ENCODE measurements around the gene NATD1. TPM values are rescaled to one million over a fixed set of nuclear protein-coding genes. Genes with fewer than 3 reads are reported as not detected.

NATD1 gene
- total and polyA plus RNA-seq, 12 donors = 1.8 to 18.7 (median 10.3) TPM

DNA sequence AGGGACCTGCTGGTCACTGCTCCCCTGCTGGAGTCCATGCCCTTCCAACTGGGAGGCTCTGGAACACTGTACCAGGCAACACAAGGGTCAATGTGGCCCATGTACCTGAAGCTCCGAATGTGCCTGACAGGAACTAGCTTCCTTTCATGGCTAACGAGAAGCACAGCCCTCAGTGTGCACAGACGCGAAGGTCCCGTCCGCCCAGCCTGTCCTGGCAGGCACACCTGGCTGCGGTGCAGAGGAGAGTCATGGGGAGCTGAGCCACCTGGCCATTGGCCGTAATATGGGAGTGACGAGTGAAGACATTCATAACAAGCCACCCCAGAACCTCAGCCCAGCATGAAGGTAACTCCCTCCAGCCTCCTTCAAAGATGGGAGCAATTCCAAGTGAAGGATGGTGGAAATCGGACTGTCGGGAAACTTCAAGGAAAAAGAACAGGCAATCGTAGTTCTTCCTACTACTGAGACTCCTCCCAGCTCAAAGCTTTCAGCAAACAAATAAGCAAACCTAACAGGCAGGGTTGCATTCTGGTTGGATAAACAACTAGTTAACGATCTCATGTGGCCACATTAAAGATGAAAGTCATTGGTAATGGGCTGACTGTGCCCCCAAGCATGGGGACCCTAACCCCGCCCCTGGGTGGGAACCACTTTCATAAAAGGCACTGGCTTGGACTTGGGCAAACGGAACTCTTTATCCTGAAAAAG lies 52.5 kb downstream of the NATD1 start:
- no peak overlapping the region for H3K4me3 ChIP-seq
- no peaks in the 10 kb centered on the region for H3K9me3 ChIP-seq (replicated peaks in 1 of 3)
- H3K4me1 ChIP-seq (replicated peaks in 1 of 2) = peaks cover 0 to 4% of the 10 kb centered on the region in 2 donors
- intact Hi-C loops (cut with DNase I) = no loop called here
- peak overlapping the region in 1 of 5 donors; percentile 14 for H3K27ac ChIP-seq
- DNase-seq = no peak
- H3K27me3 ChIP-seq = no peaks in the 10 kb centered on the region
- TF ChIP-seq POLR2A (IDR thresholded peaks at IDR 0.05) = no peak
- TF ChIP-seq, protein P1, sequence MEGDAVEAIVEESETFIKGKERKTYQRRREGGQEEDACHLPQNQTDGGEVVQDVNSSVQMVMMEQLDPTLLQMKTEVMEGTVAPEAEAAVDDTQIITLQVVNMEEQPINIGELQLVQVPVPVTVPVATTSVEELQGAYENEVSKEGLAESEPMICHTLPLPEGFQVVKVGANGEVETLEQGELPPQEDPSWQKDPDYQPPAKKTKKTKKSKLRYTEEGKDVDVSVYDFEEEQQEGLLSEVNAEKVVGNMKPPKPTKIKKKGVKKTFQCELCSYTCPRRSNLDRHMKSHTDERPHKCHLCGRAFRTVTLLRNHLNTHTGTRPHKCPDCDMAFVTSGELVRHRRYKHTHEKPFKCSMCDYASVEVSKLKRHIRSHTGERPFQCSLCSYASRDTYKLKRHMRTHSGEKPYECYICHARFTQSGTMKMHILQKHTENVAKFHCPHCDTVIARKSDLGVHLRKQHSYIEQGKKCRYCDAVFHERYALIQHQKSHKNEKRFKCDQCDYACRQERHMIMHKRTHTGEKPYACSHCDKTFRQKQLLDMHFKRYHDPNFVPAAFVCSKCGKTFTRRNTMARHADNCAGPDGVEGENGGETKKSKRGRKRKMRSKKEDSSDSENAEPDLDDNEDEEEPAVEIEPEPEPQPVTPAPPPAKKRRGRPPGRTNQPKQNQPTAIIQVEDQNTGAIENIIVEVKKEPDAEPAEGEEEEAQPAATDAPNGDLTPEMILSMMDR (IDR thresholded peaks at IDR 0.05) = no peak
- whole genome bisulfite sequencing, 4 donors = 77 to 88% (median 86%) methylated on average over 12 to 15 of the region's 15 CpGs
- peaks cover 0 to 18% of the 10 kb centered on the region in 2 donors for H3K36me3 ChIP-seq (replicated peaks in 1 of 2)

DNA sequence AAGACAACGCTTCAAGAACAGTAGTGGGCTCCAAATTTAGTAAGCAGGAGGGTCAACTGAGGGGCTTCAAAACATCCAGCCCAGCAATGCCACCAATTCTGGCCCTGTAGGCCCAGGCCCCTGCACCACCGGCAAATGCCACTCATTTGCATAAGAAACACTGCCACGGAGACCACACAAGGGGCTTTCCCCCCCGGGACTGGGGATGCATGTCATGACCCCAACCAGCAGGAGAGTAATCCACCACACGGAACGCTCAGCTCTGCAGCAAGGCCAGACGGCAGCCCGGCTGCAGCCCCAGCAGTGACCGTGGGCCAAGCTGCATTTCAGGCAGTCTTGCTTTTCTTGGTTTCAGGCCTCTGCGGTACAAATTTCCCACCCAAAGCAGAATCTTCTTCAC lies 53.4 kb downstream of the NATD1 start:
- no peak for TF ChIP-seq POLR2A (IDR thresholded peaks at IDR 0.05)
- TF ChIP-seq, protein P1 (IDR thresholded peaks at IDR 0.05) = no peak
- no peaks in the 10 kb centered on the region for H3K9me3 ChIP-seq (replicated peaks in 1 of 3)
- peaks cover 0 to 18% of the 10 kb centered on the region in 2 donors for H3K36me3 ChIP-seq (replicated peaks in 1 of 2)
- peaks cover 0 to 4% of the 10 kb centered on the region in 2 donors for H3K4me1 ChIP-seq (replicated peaks in 1 of 2)
- intact Hi-C loops (cut with DNase I) = no loop called here
- 62 to 74% (median 72%) methylated on average over 8 to 10 of the region's 10 CpGs for WGBS, 4 donors
- no peak overlapping the region for H3K27ac ChIP-seq
- H3K4me3 ChIP-seq = no peak overlapping the region
- no peaks in the 10 kb centered on the region for H3K27me3 ChIP-seq
- DNase-seq = no peak

DNA sequence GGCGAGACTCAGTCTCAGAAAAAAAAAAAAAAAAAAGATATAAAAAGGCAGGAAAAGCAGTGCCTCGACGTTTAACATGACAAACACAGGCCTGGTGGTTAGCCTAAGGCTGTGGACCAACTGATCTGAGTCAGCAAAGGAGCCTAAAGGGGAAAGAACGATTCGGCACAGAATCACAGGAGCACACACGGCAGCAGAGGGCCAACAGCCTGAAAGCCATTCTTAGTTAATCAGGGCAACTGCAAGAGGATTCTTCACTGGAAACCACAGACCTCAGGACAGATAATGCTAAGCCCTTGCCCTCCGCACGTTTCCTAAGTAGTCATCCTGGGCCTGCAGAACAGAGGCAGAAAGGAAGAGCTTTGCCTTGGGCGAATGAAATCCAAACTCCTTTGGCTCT lies 53.9 kb downstream of the NATD1 start:
- 38 to 65% (median 64%) methylated on average over 6 to 9 of the region's 9 CpGs for WGBS, 4 donors
- Histone ChIP-seq H3K4me3 (no peak overlapping the region), H3K36me3 (replicated peaks in 1 of 2) (peaks cover 0 to 18% of the 10 kb centered on the region in 2 donors), H3K27me3 (no peaks in the 10 kb centered on the region), H3K27ac (no peak overlapping the region), H3K4me1 (replicated peaks in 1 of 2) (peaks cover 0 to 7% of the 10 kb centered on the region in 2 donors), H3K9me3 (replicated peaks in 1 of 3) (no peaks in the 10 kb centered on the region)
- TF ChIP-seq, protein P1 (IDR thresholded peaks at IDR 0.05) = no peak
- TF ChIP-seq POLR2A (IDR thresholded peaks at IDR 0.05) = no peak
- no peak for DNase-seq
- intact Hi-C loops (cut with DNase I) = no loop called here

DNA sequence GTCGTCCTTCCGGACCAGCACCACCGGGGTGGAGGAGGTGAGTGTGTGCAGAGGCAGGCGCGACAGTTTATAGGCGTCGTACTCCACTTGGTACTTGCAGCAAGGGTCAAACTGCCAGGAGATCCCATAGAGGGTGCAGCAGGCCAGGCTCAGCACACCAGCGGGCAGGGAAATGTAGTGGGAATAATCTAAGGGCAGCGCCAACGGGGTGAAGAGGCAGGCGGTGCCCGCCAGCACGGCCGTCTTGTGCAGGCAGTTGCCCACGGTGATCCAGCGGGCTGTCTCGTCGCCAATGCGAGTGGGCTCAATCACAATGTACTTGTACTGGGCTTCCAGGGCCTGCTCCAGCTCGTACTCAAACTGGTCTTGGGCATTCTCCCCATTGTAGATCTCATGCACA lies 54.8 kb downstream of the NATD1 start:
- peaks cover 0 to 16% of the 10 kb centered on the region in 2 donors for H3K4me1 ChIP-seq (replicated peaks in 1 of 2)
- 92 to 97% (median 95%) methylated on average over 18 to 20 of the region's 20 CpGs for WGBS, 4 donors

More for the DNA sequence above, 54.8 kb downstream of the NATD1 start:
- Histone ChIP-seq H3K27ac (no peak overlapping the region), H3K27me3 (no peaks in the 10 kb centered on the region), H3K4me3 (no peak overlapping the region), H3K9me3 (replicated peaks in 1 of 3) (no peaks in the 10 kb centered on the region), H3K36me3 (replicated peaks in 1 of 2) (peaks cover 0 to 18% of the 10 kb centered on the region in 2 donors)
- TF ChIP-seq POLR2A (IDR thresholded peaks at IDR 0.05) = no peak
- TF ChIP-seq, protein P1 (IDR thresholded peaks at IDR 0.05) = no peak
- DNase-seq = no peak
- intact Hi-C loops (cut with DNase I) = no loop called here
